NCI-H187 (cell line): ENCODE results near the gene UNC93A.
"Not testable (repeated sequence)": the region's sequence is repeated elsewhere in the genome, so short reads cannot be mapped to it uniquely, and the experiment has no call there.

Source experiments
- DNase-seq, 2 experiments: peaks; one replicate each; lab custom pipeline; 2025; lab: John Stamatoyannopoulos, UW

The UNC93A gene

GRCh38 chr6:167290786-167291622 is at the start of gene UNC93A:
UNC93A (plus strand) TSS chr6:167291315; CDS start chr6:167291490, 175 bp downstream.
- no peak for DNase-seq

DNA sequence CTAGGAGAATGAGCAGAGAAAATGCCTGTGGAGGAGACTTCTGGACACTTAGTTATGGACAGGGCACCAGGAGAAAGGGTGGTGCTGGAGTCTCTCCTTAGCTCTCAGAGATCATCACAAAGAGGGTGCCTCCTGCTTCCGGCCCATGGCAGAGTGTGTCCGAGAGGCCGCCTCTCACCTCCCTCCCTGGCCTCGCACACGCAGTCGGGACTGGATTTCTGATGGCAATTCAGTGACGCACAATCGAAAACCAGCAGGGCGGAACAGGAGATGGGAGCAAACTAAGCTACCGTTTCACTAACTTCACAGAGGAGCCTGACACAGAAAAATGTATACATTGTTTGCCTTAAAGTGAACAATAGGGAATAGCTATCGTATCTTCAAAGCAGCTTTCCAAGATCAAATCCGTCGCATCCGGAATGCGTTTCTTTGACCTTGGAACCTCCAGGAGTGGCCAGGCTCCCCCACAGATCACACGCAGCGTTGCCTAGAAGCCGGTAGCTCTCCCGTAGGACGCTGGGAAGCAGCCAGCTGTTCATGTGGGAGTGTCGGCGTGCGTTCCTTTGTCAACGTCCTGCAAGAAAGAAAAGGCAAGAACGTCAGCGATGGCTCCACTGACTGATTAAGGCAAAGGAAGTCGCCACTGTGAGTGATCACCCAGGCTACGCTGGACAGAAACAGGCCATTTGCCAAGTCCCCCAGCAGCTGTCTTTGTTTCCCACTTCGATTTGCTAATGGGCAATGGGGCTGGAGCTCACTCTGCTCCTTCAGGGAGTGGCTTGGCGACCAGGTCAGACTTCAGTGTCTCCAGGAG is 49.6 kb upstream of the UNC93A start:
- DNase-seq = peak; percentile 39 to 42

- DNase-seq = not testable (repeated sequence)
These were observed 49.0 kb upstream of the UNC93A start for GRCh38 chr6:167242135-167242506.

GRCh38 chr6:167242511-167243051 is 48.5 kb upstream of the UNC93A start:
- peak in 1 of 2 experiments; percentile 9 for DNase-seq

GRCh38 chr6:167244064-167244960 is 46.8 kb upstream of the UNC93A start:
- DNase-seq = no peak

DNA sequence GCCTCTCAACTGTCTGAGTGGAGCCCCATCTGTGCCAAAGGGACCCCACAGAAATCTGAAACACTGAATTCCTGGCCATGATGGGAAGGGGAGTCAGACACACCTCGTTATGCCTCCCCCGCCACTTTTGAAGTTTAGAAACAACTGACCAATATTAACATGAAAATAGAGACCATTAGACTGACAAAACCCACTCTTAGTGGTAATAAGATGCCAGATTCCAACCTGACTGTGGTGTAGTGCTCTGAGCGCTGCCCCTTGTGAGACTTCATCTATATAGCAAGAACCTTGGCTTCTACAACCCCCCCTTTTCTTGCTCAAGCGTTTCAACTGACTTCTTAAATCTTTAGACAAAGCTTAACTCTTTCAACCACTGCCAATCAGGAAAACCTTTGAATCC is 46.1 kb upstream of the UNC93A start:
- DNase-seq = no peak

- no peak for DNase-seq
These were observed 45.5 kb upstream of the UNC93A start for GRCh38 chr6:167245591-167245990.

GRCh38 chr6:167247814-167248595 is 43.1 kb upstream of the UNC93A start:
- DNase-seq = no peak

DNA sequence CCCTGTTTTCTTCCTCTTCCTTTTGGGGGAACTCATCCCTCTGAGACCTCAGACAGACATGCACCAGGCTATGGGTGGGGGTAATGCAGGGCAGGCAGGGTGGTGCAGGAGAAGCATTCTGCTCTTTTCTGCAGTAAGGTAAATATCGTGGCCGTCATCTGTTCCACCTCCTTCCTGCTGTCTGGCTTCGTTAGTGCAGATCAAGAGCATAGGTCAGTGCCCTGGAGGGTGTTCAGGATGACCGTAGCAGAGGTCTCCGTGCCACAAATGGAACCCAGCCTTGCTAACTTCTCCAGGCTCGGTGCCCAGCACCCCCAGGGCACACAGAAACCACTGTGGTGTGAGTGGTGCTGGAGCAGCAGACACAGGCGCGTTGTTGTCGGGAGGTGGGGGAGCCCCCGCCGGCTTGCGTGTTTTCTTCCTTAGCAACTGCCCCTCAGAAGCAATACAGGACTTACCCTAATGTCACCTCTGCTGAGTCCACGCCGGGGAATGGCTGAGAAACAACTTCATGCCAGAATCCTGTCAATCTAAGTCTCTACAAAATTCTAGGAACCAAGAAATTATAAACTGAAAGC is 42.1 kb upstream of the UNC93A start:
- DNase-seq = not testable (repeated sequence)

- no peak for DNase-seq
These were observed 38.8 kb upstream of the UNC93A start for GRCh38 chr6:167252271-167252670.

DNA sequence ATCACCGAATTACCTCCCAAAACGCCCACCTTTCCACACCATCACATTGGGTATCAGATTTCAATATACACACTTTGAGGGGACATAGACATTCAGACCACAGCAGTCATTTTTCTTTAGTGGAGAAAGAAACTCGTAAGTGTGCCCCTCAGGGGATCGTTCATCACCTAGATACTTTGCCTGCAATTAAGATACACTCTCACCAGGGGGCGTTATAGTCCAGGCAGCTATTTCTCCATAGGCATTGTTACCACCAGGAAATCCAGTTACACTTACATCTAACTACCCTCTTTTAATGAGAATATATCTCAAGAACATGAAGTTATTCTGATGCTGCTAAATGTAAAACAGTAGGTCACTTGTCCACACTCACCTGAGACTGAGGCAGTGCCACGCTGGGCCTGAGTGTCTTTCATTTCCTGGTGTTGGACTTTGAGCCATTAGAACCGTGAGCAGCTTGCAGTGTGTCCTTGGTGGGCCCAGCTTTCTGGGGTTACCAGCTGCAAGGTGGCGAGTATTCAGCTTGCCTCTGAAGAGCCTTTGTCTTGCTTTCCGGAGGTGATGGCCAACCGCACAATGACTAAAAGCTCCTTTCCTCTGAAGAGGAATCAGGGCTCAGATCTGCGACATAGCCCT is 35.1 kb upstream of the UNC93A start:
- DNase-seq = no peak

DNA sequence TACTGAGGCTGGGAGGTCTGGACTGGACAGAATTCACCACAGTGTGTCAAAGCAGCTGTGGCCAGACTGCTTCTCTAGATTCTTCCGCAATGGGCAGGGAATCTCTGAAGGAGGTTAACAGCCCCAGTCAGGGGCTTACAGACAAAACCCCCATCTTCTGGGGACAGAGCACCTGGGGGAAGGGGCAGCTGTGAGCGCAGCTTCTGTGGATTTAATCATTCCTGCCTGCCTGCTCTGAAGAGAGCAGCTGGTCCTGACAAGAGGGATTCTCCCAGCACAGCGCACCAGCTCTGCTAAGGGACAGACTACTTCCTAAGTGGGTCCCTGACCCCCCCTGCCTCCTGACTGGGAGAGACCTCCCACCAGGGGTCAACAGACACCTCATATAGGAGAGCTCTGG is 32.5 kb upstream of the UNC93A start:
- no peak for DNase-seq

DNA sequence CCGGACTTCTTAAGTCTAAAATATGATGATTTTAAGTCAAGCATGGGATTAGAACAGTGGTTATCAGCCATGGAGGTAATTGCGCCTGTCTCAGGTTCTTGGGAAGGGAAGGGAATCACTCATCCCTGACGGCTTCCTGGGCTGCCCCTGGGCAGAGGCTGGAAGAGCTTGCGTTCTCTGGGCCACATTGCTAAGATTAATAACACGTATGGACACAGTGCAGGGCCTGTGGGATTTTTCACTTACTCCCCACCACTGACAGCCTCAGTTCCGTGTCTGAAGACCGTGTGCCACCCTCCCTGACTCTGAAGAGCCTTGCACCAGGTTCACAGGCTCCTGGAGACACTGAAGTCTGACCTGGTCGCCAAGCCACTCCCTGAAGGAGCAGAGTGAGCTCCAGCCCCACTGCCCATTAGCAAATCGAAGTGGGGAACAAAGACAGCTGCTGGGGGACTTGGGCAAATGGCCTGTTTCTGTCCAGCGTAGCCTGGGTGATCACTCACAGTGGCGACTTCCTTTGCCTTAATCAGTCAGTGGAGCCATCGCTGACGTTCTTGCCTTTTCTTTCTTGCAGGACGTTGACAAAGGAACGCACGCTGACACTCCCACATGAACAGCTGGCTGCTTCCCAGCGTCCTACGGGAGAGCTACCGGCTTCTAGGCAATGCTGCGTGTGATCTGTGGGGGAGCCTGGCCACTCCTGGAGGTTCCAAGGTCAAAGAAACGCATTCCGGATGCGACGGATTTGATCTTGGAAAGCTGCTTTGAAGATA is 24.9 kb upstream of the UNC93A start:
- DNase-seq = peak in 1 of 2 experiments; percentile 14

DNA sequence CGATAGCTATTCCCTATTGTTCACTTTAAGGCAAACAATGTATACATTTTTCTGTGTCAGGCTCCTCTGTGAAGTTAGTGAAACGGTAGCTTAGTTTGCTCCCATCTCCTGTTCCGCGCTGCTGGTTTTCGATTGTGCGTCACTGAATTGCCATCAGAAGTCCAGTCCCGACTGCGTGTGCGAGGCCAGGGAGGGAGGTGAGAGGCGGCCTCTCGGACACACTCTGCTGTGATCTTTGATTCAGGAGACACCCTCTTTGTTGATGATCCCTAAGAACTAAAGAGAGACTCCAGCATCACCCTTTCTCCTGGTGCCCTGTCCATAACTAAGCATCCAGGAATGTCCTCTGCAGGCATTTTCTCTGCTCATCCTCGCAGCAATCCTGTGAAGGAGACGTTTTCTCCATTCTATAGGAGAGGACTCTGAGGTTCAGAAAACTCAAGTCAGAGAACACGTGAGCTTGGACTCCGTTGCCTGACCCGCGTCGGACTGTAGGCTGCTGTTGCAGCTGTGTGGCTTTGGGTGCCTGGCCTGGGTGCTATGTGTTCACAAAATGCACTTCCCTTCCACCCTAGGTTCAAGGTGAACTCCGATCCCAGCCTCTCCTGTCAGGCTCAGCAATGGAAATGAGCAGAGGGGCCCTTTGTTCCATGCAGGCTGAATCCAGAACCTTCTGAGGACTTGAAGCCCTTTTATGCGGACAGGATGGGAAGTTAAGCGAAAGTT is 24.1 kb upstream of the UNC93A start:
- DNase-seq = no peak

DNA sequence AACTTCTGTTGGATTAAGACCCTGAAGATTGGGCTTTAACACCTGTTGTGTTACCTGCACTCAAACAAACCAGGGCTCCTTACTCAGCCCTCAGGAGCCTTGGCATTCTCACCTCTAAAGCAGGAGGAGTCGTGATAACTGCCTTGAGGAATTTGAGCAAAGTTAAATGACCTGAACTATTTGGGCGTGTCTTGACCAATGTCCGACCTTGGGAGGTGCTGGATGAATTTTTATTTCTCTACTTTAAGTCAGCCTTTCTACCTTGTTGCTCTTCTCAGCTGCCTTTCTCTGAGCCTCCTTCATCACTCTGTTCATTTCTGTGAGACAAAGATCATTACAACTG is 23.6 kb upstream of the UNC93A start:
- DNase-seq = not testable (repeated sequence)

GRCh38 chr6:167267921-167268401 is 23.2 kb upstream of the UNC93A start:
- DNase-seq = no peak

DNA sequence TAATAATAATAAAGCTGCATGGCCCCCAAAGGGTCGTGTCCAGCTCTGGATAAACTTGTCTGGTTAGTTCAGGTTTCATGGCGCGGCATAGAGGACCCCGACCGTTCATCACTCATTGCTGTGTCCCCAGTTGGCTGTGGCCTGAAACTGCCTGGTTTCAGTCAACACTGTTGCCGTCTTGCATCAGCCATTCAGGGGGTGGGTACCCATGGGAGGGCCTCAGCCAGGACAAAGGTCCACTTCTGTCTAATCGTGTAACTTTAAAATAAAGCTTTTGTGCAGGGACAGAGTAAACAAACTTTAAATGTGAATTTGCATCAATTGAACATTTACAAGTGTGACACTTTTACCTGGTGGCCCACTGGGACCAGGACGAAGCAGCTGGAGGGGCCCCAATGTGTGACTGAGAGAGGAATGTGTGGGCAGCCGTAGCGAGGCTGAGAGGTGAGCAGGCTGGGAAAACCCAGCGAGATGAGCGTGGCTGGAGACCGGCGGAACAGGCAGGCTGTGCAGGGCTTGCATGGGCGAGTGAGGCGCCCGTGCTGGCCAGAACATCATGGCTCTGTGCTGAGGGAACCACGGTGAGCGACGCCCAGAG is 22.3 kb upstream of the UNC93A start:
- no peak for DNase-seq
